ENCODE measurements around the gene DCAF16. TPM values are rescaled to one million over a fixed set of nuclear protein-coding genes. Genes with fewer than 3 reads are reported as not detected.

The DCAF16 gene
- total RNA-seq, 1 experiment from 2014 or later, result 55.3 TPM

DNA sequence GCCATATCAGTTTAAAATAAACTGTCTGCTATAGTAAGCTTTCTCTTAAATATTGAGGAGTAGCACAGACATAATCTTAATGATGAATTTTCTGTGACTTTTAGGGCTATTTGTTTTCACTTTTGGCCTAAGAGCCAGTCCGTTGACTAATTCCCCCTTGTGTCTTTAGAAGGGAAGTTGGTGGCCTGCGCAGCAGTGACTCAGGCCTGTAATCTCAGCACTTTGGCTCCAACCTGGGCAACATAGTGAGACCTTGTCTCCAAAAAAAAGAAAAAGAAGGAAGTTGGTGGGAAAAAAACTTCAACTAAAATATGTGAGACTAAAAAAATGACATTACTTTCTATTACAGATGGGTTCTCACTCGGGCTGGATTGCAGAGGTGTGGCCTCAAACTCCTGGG, 3.6 kb upstream of the DCAF16 start:
- TF ChIP-seq, protein P1, sequence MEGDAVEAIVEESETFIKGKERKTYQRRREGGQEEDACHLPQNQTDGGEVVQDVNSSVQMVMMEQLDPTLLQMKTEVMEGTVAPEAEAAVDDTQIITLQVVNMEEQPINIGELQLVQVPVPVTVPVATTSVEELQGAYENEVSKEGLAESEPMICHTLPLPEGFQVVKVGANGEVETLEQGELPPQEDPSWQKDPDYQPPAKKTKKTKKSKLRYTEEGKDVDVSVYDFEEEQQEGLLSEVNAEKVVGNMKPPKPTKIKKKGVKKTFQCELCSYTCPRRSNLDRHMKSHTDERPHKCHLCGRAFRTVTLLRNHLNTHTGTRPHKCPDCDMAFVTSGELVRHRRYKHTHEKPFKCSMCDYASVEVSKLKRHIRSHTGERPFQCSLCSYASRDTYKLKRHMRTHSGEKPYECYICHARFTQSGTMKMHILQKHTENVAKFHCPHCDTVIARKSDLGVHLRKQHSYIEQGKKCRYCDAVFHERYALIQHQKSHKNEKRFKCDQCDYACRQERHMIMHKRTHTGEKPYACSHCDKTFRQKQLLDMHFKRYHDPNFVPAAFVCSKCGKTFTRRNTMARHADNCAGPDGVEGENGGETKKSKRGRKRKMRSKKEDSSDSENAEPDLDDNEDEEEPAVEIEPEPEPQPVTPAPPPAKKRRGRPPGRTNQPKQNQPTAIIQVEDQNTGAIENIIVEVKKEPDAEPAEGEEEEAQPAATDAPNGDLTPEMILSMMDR (IDR thresholded peaks at IDR 0.05; ENCODE audit: insufficient read depth in 1 of 2, low read depth in 1 of 2, low read length in 1 of 2, severe bottlenecking in 1 of 2, unreplicated experiment in 1 of 2), result no peak
- intact Hi-C loops (cut with micrococcal nuclease; ENCODE audit: unreplicated experiment), result no loop called here
- Histone ChIP-seq H3K4me3 (ENCODE audit: low read depth, low read length) (no peak overlapping the region), H3K36me3 (ENCODE audit: control insufficient read depth, insufficient read depth, low read length) (0 out of 2 replicates have a peak, but pooled peaks cover 1% of the 10 kb centered on the region), H3K9me3 (no peaks in the 10 kb centered on the region), H3K27me3 (replicated peaks; ENCODE audit: control insufficient read depth, insufficient read depth, low read length) (no peaks in the 10 kb centered on the region), H3K4me1 (peaks cover 5% of the 10 kb centered on the region; the same call in 1 of the 2 replicates)
- DNase-seq, result no peak
- BruUV-seq (replicated peaks), result no TSS peak
- Mint-ChIP-seq H3K36me3 (ENCODE audit: insufficient read depth, unreplicated experiment) (peaks cover 46% of the 10 kb centered on the region), H3K4me3 (ENCODE audit: unreplicated experiment) (no peak overlapping the region), H3K27ac (ENCODE audit: unreplicated experiment) (no peak overlapping the region), H3K27me3 (ENCODE audit: insufficient read depth, unreplicated experiment) (no peaks in the 10 kb centered on the region), H3K4me1 (ENCODE audit: low read depth, unreplicated experiment) (peaks cover 11% of the 10 kb centered on the region), H3K9me3 (ENCODE audit: unreplicated experiment) (no peaks in the 10 kb centered on the region)
- POLR2A ChIA-PET, result no interaction called here
- CTCF ChIA-PET, result no interaction called here

DNA sequence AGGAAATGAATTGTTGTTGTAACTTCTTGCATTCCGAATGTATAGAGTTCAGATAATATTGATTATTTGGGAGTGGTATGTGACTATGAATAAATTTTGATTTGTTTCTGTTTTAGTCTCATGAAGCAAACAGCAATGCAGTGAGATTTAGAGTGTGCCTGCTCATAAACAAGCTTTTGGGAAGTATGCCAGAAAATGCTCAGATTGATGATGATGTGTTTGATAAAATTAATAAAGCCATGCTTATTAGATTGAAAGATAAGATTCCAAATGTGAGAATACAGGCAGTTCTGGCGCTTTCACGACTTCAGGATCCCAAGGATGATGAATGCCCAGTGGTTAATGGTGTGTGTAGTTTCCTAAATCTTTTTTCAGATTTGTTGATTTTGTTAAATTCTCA, 2.2 kb upstream of the DCAF16 start:
- H3K36me3 ChIP-seq (ENCODE audit: control insufficient read depth, insufficient read depth, low read length), result 0 out of 2 replicates have a peak, but pooled peaks cover 1% of the 10 kb centered on the region
- peaks cover 51% of the 10 kb centered on the region for H3K36me3 Mint-ChIP-seq (ENCODE audit: insufficient read depth, unreplicated experiment)
- peaks cover 18% of the 10 kb centered on the region for H3K4me1 Mint-ChIP-seq (ENCODE audit: low read depth, unreplicated experiment)
- H3K4me1 ChIP-seq, result peaks cover 5% of the 10 kb centered on the region; the same call in 1 of the 2 replicates
- H3K27me3 Mint-ChIP-seq (ENCODE audit: insufficient read depth, unreplicated experiment), result no peaks in the 10 kb centered on the region
- DNase-seq, result no peak
- peak overlapping the region; percentile 90 for H3K4me3 Mint-ChIP-seq (ENCODE audit: unreplicated experiment)
- CTCF ChIA-PET, result no interaction called here
- intact Hi-C loops (cut with micrococcal nuclease; ENCODE audit: unreplicated experiment), result no loop called here
- no peak overlapping the region for H3K27ac Mint-ChIP-seq (ENCODE audit: unreplicated experiment)
- H3K9me3 Mint-ChIP-seq (ENCODE audit: unreplicated experiment), result no peaks in the 10 kb centered on the region
- BruUV-seq (replicated peaks), result no TSS peak
- TF ChIP-seq, protein P1 (IDR thresholded peaks at IDR 0.05; ENCODE audit: insufficient read depth in 1 of 2, low read depth in 1 of 2, low read length in 1 of 2, severe bottlenecking in 1 of 2, unreplicated experiment in 1 of 2), result no peak
- H3K4me3 ChIP-seq (ENCODE audit: low read depth, low read length), result no peak overlapping the region
- POLR2A ChIA-PET, result no interaction called here
- no peaks in the 10 kb centered on the region for H3K9me3 ChIP-seq
- no peaks in the 10 kb centered on the region for H3K27me3 ChIP-seq (replicated peaks; ENCODE audit: control insufficient read depth, insufficient read depth, low read length)

DNA sequence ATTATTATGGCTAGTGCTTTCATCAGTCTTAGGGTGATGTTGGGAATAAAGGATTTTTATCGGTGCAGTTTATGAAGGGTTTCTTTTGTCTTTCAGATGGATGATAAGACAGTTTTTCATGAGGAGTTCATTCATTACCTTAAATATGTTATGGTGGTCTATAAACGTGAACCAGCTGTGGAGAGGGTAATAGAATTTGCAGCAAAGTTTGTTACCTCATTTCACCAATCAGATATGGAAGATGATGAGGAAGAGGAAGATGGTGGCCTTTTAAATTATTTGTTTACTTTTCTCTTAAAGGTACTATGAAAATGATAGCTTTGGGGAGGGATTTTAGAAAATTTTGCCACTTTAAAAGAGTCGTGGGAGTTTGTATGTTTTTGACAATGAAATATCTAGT, 1.6 kb upstream of the DCAF16 start:
- Histone ChIP-seq H3K36me3 (ENCODE audit: control insufficient read depth, insufficient read depth, low read length) (0 out of 2 replicates have a peak, but pooled peaks cover under 1% of the 10 kb centered on the region), H3K4me1 (peaks cover 5% of the 10 kb centered on the region; the same call in 1 of the 2 replicates), H3K4me3 (ENCODE audit: low read depth, low read length) (peak overlapping the region; percentile 93), H3K9me3 (no peaks in the 10 kb centered on the region), H3K27me3 (replicated peaks; ENCODE audit: control insufficient read depth, insufficient read depth, low read length) (no peaks in the 10 kb centered on the region)
- H3K27me3 Mint-ChIP-seq (ENCODE audit: insufficient read depth, unreplicated experiment), result no peaks in the 10 kb centered on the region
- POLR2A ChIA-PET, result no interaction called here
- H3K27ac Mint-ChIP-seq (ENCODE audit: unreplicated experiment), result peak overlapping the region; percentile 95
- H3K36me3 Mint-ChIP-seq (ENCODE audit: insufficient read depth, unreplicated experiment), result peaks cover 48% of the 10 kb centered on the region
- no TSS peak for BruUV-seq (replicated peaks)
- TF ChIP-seq, protein P1 (IDR thresholded peaks at IDR 0.05; ENCODE audit: insufficient read depth in 1 of 2, low read depth in 1 of 2, low read length in 1 of 2, severe bottlenecking in 1 of 2, unreplicated experiment in 1 of 2), result no peak
- peaks cover 24% of the 10 kb centered on the region for H3K4me1 Mint-ChIP-seq (ENCODE audit: low read depth, unreplicated experiment)
- no peak for DNase-seq
- intact Hi-C loops (cut with micrococcal nuclease; ENCODE audit: unreplicated experiment), result no loop called here
- H3K4me3 Mint-ChIP-seq (ENCODE audit: unreplicated experiment), result peak overlapping the region; percentile 90
- CTCF ChIA-PET, result no interaction called here
- H3K9me3 Mint-ChIP-seq (ENCODE audit: unreplicated experiment), result no peaks in the 10 kb centered on the region

Measured in Caco-2 (cell line).